Smooth muscle cell (in vitro differentiated cells): ENCODE data around the gene A3GALT2. TPM values are rescaled to one million over a fixed set of nuclear protein-coding genes. Genes with fewer than 3 reads are reported as not detected.

Experiments
- DNase-seq: peaks from one replicate; lab custom pipeline; 2025; ENCODE audit not compliant: unreplicated experiment; lab: John Stamatoyannopoulos, UW
- H2AFZ ChIP-seq: fragments of 200-600 bp; sonication (generic); 2 replicates; pipeline ENCODE4 v1.6.0; 2016; ENCODE audit warnings: antibody characterized with exemption, low read depth, mild to moderate bottlenecking
- H3F3A ChIP-seq: fragments of 200-600 bp; sonication (generic); 2 replicates; pipeline ENCODE4 v1.6.0; 2017; ENCODE audit warnings: antibody characterized with exemption, low read depth
- H3K27ac ChIP-seq: fragments of 200-600 bp; sonication (generic); 2 replicates; pipeline ENCODE4 v1.5.1; 2016; ENCODE audit warnings: low read depth, mild to moderate bottlenecking
- H3K27me3 ChIP-seq: fragments of 200-600 bp; sonication (generic); 2 replicates; pipeline ENCODE4 v1.6.1; 2016; ENCODE audit warnings: low read depth, mild to moderate bottlenecking
- H3K36me3 ChIP-seq: fragments of 200-600 bp; sonication (generic); 2 replicates; pipeline ENCODE4 v1.5.1; 2016; ENCODE audit warnings: low read depth
- H3K4me1 ChIP-seq: fragments of 200-600 bp; sonication (generic); 2 replicates; pipeline ENCODE4 v1.5.1; 2016; ENCODE audit warnings: low read depth
- H3K4me2 ChIP-seq: fragments of 200-600 bp; sonication (generic); 2 replicates; pipeline ENCODE4 v1.6.0; 2016; ENCODE audit warnings: mild to moderate bottlenecking
- H3K4me3 ChIP-seq: fragments of 200-600 bp; sonication (generic); 2 replicates; pipeline ENCODE4 v1.5.1; 2016; ENCODE audit warnings: mild to moderate bottlenecking
- H3K79me2 ChIP-seq: fragments of 200-600 bp; sonication (generic); 2 replicates; pipeline ENCODE4 v1.6.0; 2016; ENCODE audit warnings: low read depth, mild to moderate bottlenecking
- H3K9ac ChIP-seq: fragments of 200-600 bp; sonication (generic); 2 replicates; pipeline ENCODE4 v1.6.0; 2016; ENCODE audit warnings: low read depth
- H3K9me3 ChIP-seq: fragments of 200-600 bp; sonication (generic); replicated peaks from 2 replicates; pipeline ENCODE4 v1.5.1; 2016; ENCODE audit warnings: low read depth
- H4K20me1 ChIP-seq: fragments of 200-600 bp; sonication (generic); 2 replicates; pipeline ENCODE4 v1.6.0; 2016; ENCODE audit warnings: low read depth
- CTCF ChIP-seq: fragments of 200-600 bp; sonication (generic); IDR thresholded peaks from 2 replicates; pipeline ENCODE4 v1.5.1; 2017; ENCODE audit warnings: borderline replicate concordance, mild to moderate bottlenecking, antibody characterized with exemption; ENCODE audit not compliant: insufficient read depth, poor library complexity, severe bottlenecking
- WGBS: methylation state at CpG from one replicate; pipeline ENCODE4 v1.1.7; 2016; ENCODE audit warnings: low lambda C conversion rate; 5-methylcytosine and 5-hydroxymethylcytosine counted together
- polyA plus RNA-seq: library from polyadenylated mRNA; unstranded; fragments of >200 nt; fragmentation: Nextera tagmentation; extraction: Ambion mirVana; gene quantifications from 2 replicates; pipeline ENCODE4 v1.2.1, GENCODE V29; 2016
- total RNA-seq: library from RNA; depleted of rRNA; stranded (reverse); fragments of >200 nt; gene quantifications from 2 replicates; pipeline ENCODE4 v1.2.3, GENCODE V29; 2014

The A3GALT2 gene
- total and polyA plus RNA-seq, 2 experiments from 2014 or later, result not detected

GRCh38 chr1:33259879-33260278 is 61.0 kb downstream of the A3GALT2 start:
- Histone ChIP-seq H3K9me3 (no peaks in the 10 kb centered on the region), H3K4me2 (no peak overlapping the region), H3K27me3 (no peaks in the 10 kb centered on the region), H3K27ac (no peak overlapping the region), H4K20me1 (peaks cover 60% of the 10 kb centered on the region), H3K4me1 (peaks cover 14% of the 10 kb centered on the region), H2AFZ (no peak overlapping the region), H3K4me3 (no peak overlapping the region), H3K79me2 (peaks cover 74% of the 10 kb centered on the region), H3K36me3 (no peaks in the 10 kb centered on the region), H3K9ac (no peak overlapping the region), H3F3A (peaks cover 6% of the 10 kb centered on the region)
- TF ChIP-seq CTCF, result no peak
- DNase-seq, result no peak
- 98% methylated on average over 3 of the region's 3 CpGs for WGBS

GRCh38 chr1:33258788-33259274 is 62.1 kb downstream of the A3GALT2 start:
- Histone ChIP-seq H4K20me1 (peaks cover 49% of the 10 kb centered on the region), H3K9ac (no peak overlapping the region), H3K36me3 (no peaks in the 10 kb centered on the region), H3K27me3 (no peaks in the 10 kb centered on the region), H3K4me3 (no peak overlapping the region), H3K27ac (no peak overlapping the region), H3F3A (peaks cover 6% of the 10 kb centered on the region), H3K4me2 (peak overlapping the region; percentile 96), H3K4me1 (peaks cover 14% of the 10 kb centered on the region), H2AFZ (no peak overlapping the region), H3K9me3 (no peaks in the 10 kb centered on the region), H3K79me2 (peaks cover 63% of the 10 kb centered on the region)
- TF ChIP-seq CTCF, result no peak
- WGBS, result 95% methylated on average over 2 of the region's 2 CpGs
- no peak for DNase-seq

GRCh38 chr1:33257772-33258712 is 62.9 kb downstream of the A3GALT2 start:
- H3K4me1 ChIP-seq, result peaks cover 14% of the 10 kb centered on the region
- peaks cover 55% of the 10 kb centered on the region for H3K79me2 ChIP-seq
- H2AFZ ChIP-seq, result no peak overlapping the region
- H3K9me3 ChIP-seq, result no peaks in the 10 kb centered on the region
- peak overlapping the region; percentile 89 for H3K4me3 ChIP-seq
- no peak for DNase-seq
- no peaks in the 10 kb centered on the region for H3K36me3 ChIP-seq
- peak overlapping the region; percentile 66 for H3K9ac ChIP-seq
- peaks cover 6% of the 10 kb centered on the region for H3F3A ChIP-seq
- H3K4me2 ChIP-seq, result peak overlapping the region; percentile 96
- 67% methylated on average over 19 of the region's 19 CpGs for WGBS
- H3K27ac ChIP-seq, result peak overlapping the region; percentile 81
- H3K27me3 ChIP-seq, result no peaks in the 10 kb centered on the region
- H4K20me1 ChIP-seq, result peaks cover 41% of the 10 kb centered on the region
- no peak for TF ChIP-seq CTCF
